DND-41 (cell line): ENCODE measurements around the gene KCNN3.

Source experiments
- ATAC-seq: fragments of 200-7000 bp; cut with Tn5 transposase; 3 replicates; pipeline ENCODE4 v1.9.1; 2021; ENCODE audit warnings: low read depth; ENCODE audit not compliant: insufficient read depth
- DNase-seq: peaks from one replicate; pipeline ENCODE4 v3.0.0-alpha.2; 2020
- H2AFZ ChIP-seq: 2 replicates; pipeline ENCODE4 v1.6.0; 2012; ENCODE audit warnings: low read depth, low read length
- H3K27ac ChIP-seq: 2 replicates; pipeline ENCODE4 v1.5.1; 2012; ENCODE audit warnings: low read length, inconsistent platforms
- H3K27me3 ChIP-seq: fragments of 200-600 bp; sonication (generic); 2 replicates; pipeline ENCODE4 v1.6.0; 2012; ENCODE audit warnings: low read length, mild to moderate bottlenecking, inconsistent platforms; ENCODE audit not compliant: insufficient read depth, poor library complexity
- H3K36me3 ChIP-seq: 2 replicates; pipeline ENCODE4 v1.5.1; 2012; ENCODE audit warnings: low read length, inconsistent platforms; ENCODE audit not compliant: insufficient read depth
- H3K4me1 ChIP-seq: 2 replicates; pipeline ENCODE4 v1.5.1; 2012; ENCODE audit warnings: mild to moderate bottlenecking, low read length; ENCODE audit not compliant: insufficient read depth
- H3K4me2 ChIP-seq: 2 replicates; pipeline ENCODE4 v1.6.0; 2012; ENCODE audit warnings: mild to moderate bottlenecking, moderate library complexity, low read length, inconsistent platforms; ENCODE audit not compliant: insufficient read depth
- H3K4me3 ChIP-seq, 2 experiments: fragments of 200-600 bp in 1 of 2; shearing (Covaris generic) in 1 of 2; 2 replicates each; pipeline ENCODE4 v1.5.1; 2012 to 2016; ENCODE audit warnings: inconsistent platforms in 2 of 2, low read length in 2 of 2, mild to moderate bottlenecking in 2 of 2, low read depth in 1 of 2, moderate library complexity in 1 of 2
- H3K79me2 ChIP-seq: 2 replicates; pipeline ENCODE4 v1.6.0; 2012; ENCODE audit warnings: low read length, inconsistent platforms; ENCODE audit not compliant: insufficient read depth
- H3K9ac ChIP-seq: 2 replicates; pipeline ENCODE4 v1.6.0; 2012; ENCODE audit warnings: low read depth, mild to moderate bottlenecking, inconsistent platforms, low read length, moderate library complexity
- H3K9me3 ChIP-seq: 2 replicates; pipeline ENCODE4 v1.5.1; 2012; ENCODE audit warnings: low read length, moderate library complexity, mild to moderate bottlenecking, inconsistent platforms; ENCODE audit not compliant: insufficient read depth, severe bottlenecking
- H4K20me1 ChIP-seq: 2 replicates; pipeline ENCODE4 v1.6.0; 2012; ENCODE audit warnings: low read length; ENCODE audit not compliant: insufficient read depth
- EZH2 ChIP-seq: IDR thresholded peaks from 3 replicates; pipeline ENCODE4 v1.6.1; 2012; ENCODE audit warnings: borderline replicate concordance, low read depth, mild to moderate bottlenecking, moderate library complexity, low read length, inconsistent platforms; ENCODE audit not compliant: severe bottlenecking
- TF ChIP-seq, protein P1 (sequence below): IDR thresholded peaks from 2 replicates; pipeline ENCODE4 v1.5.1; 2012; ENCODE audit warnings: borderline replicate concordance, low read length, moderate library complexity, mild to moderate bottlenecking; ENCODE audit not compliant: poor library complexity, severe bottlenecking; ENCODE audit errors: extremely low read depth

Gene KCNN3

DNA sequence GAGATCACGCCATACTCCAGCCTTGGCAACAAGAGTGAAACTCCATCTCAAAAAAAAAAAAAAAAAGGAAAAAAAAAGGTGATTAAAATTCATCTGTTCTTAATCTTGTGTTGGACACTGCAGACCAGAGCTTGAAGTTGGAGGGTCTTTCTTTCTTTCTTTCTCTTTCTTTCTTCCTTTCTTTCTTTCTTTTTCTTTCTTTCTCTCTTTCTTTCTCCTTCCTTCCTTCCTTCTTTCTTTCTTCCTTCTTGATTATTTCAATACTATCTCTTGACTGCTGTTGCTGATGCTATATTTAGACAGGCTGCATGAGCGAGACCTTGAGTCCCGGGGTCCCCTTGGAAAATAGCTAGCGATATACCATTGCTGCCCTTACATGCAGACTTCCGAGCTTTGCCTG, 154.7 kb downstream of the KCNN3 start:
- H3K4me1 ChIP-seq, result no peaks in the 10 kb centered on the region
- TF ChIP-seq, protein P1, sequence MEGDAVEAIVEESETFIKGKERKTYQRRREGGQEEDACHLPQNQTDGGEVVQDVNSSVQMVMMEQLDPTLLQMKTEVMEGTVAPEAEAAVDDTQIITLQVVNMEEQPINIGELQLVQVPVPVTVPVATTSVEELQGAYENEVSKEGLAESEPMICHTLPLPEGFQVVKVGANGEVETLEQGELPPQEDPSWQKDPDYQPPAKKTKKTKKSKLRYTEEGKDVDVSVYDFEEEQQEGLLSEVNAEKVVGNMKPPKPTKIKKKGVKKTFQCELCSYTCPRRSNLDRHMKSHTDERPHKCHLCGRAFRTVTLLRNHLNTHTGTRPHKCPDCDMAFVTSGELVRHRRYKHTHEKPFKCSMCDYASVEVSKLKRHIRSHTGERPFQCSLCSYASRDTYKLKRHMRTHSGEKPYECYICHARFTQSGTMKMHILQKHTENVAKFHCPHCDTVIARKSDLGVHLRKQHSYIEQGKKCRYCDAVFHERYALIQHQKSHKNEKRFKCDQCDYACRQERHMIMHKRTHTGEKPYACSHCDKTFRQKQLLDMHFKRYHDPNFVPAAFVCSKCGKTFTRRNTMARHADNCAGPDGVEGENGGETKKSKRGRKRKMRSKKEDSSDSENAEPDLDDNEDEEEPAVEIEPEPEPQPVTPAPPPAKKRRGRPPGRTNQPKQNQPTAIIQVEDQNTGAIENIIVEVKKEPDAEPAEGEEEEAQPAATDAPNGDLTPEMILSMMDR, result no peak
- TF ChIP-seq EZH2, result no peak
- H3K9ac ChIP-seq, result no peak overlapping the region
- no peak overlapping the region for H3K4me3 ChIP-seq
- H2AFZ ChIP-seq, result no peak overlapping the region
- no peaks in the 10 kb centered on the region for H3K79me2 ChIP-seq
- H3K27ac ChIP-seq, result no peak overlapping the region
- ATAC-seq (no peak), DNase-seq (no peak)
- no peaks in the 10 kb centered on the region for H3K27me3 ChIP-seq
- H3K9me3 ChIP-seq, result no peaks in the 10 kb centered on the region
- no peaks in the 10 kb centered on the region for H4K20me1 ChIP-seq
- H3K4me2 ChIP-seq, result no peak overlapping the region
- H3K36me3 ChIP-seq, result no peaks in the 10 kb centered on the region

DNA sequence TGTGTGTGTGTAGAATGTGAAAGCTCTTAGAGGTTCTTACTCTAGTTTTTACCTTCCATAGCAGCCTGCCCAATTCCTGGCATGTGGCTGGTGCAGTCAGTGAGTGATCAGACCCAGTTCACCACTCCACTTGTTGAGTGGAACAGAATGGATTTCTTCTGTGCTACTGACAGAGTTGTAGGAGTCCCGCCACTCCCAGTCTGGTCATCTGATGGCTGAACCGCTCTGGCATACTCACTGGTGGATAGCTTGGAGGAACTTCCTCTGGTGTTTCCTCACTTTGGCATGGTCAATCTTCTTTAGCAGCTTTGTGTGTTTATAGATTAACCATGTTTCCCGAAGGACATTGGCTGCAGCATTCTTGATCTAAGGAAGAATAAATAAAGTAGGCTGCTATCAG, 155.4 kb downstream of the KCNN3 start:
- no peaks in the 10 kb centered on the region for H4K20me1 ChIP-seq
- ATAC-seq, result no peak
- no peaks in the 10 kb centered on the region for H3K9me3 ChIP-seq
- H3K79me2 ChIP-seq, result no peaks in the 10 kb centered on the region
- no peak overlapping the region for H2AFZ ChIP-seq
- no peak overlapping the region for H3K4me3 ChIP-seq
- no peak overlapping the region for H3K9ac ChIP-seq
- no peak for DNase-seq
- no peaks in the 10 kb centered on the region for H3K36me3 ChIP-seq
- no peak for TF ChIP-seq EZH2
- H3K27ac ChIP-seq, result no peak overlapping the region
- no peaks in the 10 kb centered on the region for H3K27me3 ChIP-seq
- H3K4me1 ChIP-seq, result no peaks in the 10 kb centered on the region
- H3K4me2 ChIP-seq, result no peak overlapping the region

- ATAC-seq (no peak), DNase-seq (no peak)
- H3K79me2 ChIP-seq, result no peaks in the 10 kb centered on the region
- no peaks in the 10 kb centered on the region for H3K36me3 ChIP-seq
- H3K27ac ChIP-seq, result no peak overlapping the region
- no peak overlapping the region for H3K9ac ChIP-seq
- no peak overlapping the region for H3K4me2 ChIP-seq
- H3K9me3 ChIP-seq, result no peaks in the 10 kb centered on the region
- H3K4me3 ChIP-seq, result no peak overlapping the region
- TF ChIP-seq EZH2, result no peak
- TF ChIP-seq, protein P1, result no peak
- no peaks in the 10 kb centered on the region for H3K4me1 ChIP-seq
- no peaks in the 10 kb centered on the region for H4K20me1 ChIP-seq
- H3K27me3 ChIP-seq, result no peaks in the 10 kb centered on the region
- no peak overlapping the region for H2AFZ ChIP-seq
These were observed 155.9 kb downstream of the KCNN3 start for GRCh38 chr1:154714052-154714623.

DNA sequence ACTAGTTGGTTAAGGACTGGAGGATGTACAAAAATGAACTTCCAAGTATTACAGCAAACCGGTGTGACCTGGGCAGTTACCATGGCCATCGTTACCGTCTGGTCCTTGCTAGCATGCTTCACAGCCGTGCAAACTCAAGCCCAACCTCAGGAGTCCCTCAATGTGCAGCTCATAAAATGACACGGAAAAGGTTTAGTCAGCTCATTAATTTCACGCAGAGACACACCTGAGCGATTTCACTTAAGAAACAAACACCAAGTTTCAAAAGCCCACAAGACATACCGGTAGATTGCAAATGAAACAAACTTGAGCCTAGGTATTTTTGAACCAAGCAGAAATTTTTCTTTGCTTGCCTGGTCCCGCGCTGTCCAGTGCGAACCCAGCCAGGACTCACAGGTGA, 157.1 kb downstream of the KCNN3 start:
- Histone ChIP-seq H3K9me3 (no peaks in the 10 kb centered on the region), H3K4me2 (no peak overlapping the region), H4K20me1 (no peaks in the 10 kb centered on the region; the same call in 1 of the 2 replicates), H2AFZ (no peak overlapping the region), H3K27me3 (no peaks in the 10 kb centered on the region), H3K9ac (no peak overlapping the region), H3K79me2 (no peaks in the 10 kb centered on the region), H3K4me1 (no peaks in the 10 kb centered on the region), H3K27ac (no peak overlapping the region), H3K4me3 (no peak overlapping the region), H3K36me3 (no peaks in the 10 kb centered on the region)
- DNase-seq, result no peak
- TF ChIP-seq, protein P1, result no peak
- TF ChIP-seq EZH2, result no peak
- ATAC-seq, result no peak
